NCI-H345 treated with DMSO at 0.1 percent for 48 hours (cell line): Measurements from ENCODE around the gene DKKL1.
"Not testable (repeated sequence)": the region's sequence is repeated elsewhere in the genome, so short reads cannot be mapped to it uniquely, and the experiment has no call there.

ENCODE experiments used
- DNase-seq: peaks from one replicate; lab custom pipeline; 2025; ENCODE audit not compliant: unreplicated experiment; lab: John Stamatoyannopoulos, UW

The DKKL1 gene

DNA sequence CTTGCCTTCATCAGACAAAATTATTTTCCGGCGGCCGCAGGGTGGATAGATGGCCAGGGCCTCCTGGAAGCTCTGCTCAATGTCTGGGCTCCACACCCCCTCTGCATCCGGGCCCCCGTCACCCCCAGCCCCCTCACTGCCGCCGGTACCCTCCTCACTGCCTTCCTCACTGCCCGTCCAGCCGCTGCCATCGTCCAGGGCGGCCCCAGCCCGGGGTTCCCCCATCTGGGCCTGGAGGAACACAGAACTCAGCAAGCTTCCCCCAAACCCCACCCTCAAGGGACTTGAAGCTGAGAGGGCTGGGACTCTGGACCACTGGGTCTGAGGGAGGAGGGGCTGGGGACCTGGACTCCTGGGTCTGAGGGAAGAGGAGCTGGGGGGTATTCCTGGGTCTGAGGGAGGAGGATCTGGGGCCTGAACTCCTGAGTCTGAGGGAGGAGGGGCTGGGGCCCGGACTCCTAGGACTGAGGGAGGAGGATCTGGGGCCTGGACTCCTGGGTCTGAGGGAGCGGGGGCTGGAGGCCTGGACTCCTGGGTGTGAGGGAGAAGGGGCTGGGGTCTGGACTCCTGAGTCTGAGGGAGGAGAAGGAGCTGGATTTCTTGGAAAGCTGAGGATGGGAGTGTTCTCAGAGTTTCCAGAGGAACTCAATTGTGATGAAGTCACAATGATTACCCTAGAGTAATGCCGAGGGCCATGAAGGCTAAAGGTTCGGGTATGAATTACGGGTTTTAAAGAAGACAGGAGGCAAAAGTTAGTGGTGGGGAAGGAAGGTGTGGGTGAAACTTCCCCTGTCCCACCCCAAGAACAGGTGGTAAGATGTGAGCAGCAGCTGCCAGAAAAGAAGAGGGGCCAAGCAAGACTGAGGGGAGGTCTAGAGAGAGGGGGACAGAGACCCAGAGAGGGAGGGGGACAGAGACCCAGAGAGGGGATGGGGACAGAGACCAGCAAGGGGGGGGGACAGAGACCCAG is 3.5 kb upstream of the DKKL1 start:
- no peak for DNase-seq

DNA sequence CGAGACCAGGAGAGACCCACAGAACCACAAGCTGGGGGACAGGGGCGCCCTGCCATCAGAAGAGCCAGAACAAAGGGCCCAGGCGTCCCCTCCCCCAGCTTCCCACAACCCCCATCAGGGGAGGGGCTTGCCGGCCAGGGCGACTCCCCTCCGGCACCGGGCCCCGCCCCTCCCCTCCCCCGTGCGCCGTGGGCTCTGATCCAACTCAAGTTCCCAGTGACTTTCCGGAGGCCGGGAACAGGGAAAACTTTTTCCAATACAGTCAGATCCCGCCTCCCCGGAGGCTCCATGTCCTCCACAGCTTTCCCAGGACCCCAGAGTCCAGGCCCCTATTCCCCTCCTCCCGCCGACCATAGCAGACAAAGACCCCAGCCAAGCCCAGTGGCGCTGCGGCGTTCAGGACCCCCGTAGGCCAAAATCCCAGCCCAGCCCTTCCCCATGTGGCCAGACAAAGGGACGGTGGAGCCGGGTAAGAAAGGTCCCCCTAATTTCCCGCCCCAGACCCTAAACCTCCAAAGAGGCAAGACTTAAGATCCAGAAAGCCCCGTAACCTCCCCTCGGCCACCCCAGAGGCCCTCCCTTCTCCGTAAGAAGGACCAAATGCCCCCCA is 2.1 kb upstream of the DKKL1 start:
- DNase-seq, result no peak

DNA sequence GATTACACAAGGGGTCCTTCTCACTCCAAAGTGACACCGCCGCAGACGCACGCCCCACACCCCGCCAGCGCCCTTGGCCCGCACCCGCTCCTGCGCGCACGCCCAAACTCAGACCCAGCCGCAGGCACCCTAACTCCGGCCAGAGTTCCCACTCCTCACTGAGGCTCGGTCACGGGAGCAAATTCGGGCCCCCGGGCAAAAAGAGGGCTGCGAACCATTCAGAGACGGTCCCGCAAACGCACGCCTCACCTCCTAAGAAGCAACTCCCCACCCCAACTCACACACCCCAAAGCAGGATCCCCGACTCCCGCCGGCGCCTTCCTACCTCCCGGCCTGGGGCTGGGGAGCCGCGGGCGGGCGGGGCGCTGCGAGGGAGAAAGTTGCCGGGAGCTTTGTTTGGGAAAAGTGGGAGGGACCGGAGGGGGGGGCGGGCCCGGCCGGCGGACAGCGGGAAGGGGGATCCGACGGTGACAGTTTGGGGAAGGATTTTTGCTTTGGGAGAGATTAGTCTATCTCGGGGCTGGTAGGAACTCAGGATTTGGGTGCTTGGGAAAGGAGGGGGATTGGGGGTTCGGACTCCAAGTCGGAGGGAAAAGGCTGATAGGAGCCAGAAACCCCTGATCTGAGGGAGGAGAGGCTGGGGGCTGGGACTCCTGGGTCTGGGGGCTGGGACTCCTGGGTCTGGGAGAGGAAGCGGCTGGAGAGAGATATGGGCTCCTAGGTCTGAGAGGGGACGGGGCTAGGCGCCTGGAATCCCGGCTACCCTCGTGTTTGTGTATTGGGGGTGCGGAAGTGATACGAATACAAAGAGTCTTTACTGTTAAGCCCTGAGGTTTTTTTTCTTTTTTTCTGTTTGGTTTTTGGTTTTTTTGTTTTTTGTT is 1.4 kb upstream of the DKKL1 start, which contains the start of gene TEAD2:
TEAD2 (minus strand) TSS at position 369 of the 881 bp plus-strand sequence. CDS start 2,341 bp downstream, outside the sequence.
- no peak for DNase-seq

DNA sequence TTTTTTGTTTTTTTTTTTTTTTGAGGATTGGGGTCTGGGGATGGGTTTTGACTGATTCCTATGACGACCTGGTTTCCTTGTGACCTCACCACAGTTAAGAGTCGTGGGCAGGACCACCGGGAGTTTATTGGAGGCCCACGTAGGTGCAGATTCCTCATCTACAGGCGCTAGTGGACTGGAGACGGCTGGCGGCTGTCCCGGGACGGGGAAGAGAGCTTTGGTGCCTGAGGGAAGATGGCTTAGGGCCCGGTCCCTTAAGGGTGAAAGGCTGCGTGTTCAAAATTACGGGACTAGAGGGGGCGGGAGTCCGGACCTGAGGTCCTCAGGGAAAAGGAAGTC is 779 bp upstream of the DKKL1 start:
- DNase-seq, result no peak

DNA sequence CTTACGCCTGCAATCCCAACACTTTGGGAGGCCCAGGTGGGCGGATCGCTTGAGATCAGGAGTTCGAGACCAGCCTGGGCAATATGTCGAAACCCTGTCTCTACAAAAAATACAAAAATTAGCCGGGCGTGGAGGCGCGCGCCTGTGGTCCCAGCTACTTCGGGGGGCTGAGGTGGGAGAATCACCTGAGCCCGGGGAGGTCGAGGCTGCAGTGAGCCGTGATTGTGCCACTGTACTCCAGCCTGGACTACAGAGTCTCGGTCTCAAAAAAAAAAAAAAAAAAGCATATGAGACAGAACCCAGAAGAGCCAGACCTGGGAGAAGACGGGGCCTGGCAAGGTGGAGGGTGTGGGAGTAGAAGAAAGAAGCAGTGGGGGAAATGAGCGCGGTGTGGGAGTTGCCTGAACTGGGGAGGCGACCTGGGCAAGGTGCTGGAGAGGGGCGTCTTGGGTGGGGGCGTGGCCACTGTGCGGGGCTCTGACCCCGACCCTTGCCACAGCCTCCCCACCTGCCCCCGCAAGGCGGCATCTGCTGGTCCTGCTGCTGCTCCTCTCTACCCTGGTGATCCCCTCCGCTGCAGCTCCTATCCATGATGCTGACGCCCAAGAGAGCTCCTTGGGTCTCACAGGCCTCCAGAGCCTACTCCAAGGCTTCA is 533 bp downstream of the DKKL1 start:
- DNase-seq, result no peak

DNA sequence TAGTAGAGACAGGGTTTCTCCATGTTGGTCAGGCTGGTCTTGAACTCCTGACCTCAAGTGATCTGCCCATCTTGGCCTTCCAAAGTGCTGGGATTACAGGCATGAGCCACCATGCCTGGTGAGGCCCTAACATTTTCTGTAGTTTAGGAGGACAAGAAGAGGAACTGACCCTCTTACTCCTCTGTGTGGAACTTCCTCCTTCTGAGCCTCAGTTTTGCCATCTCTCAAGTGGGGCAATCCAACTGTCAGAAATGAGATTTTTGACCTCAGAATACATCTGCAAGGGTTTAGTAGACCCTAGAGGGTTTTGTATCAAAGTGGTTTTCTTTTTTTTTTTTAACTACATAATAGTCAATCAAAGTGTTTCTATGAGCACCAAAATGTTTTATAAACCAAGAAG is 2.4 kb downstream of the DKKL1 start:
- DNase-seq, result no peak

DNA sequence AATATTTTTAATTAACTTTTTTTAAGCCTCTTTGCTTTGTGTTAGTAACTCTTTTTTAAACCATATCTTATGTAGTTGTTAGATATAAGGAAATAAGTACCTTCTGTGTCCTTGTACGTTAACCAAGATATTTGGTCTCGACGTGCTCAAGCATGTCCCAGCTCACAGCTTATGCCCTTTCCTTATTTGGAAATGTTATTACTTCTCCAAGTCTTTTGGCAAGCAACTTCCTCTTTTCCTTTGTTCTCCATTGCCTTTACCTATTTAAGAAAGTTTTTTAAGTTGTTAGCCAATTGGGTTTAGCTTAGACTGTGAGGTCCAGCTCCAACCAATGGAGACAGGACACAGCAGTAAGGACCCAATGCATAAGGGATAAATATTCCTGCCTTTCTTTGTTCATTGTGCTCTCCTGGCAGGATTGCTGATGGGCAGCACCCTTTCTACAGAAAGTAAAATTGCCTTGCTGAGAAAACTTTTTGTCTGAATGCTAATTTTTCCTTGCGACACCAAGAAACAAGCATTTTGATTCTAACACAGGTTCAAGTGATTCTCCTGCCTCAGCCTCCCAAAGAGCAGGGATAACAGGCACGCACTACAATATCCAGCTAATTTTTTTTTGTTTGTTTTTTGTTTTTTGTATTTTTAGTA is 5.2 kb downstream of the DKKL1 start:
- no peak for DNase-seq

DNA sequence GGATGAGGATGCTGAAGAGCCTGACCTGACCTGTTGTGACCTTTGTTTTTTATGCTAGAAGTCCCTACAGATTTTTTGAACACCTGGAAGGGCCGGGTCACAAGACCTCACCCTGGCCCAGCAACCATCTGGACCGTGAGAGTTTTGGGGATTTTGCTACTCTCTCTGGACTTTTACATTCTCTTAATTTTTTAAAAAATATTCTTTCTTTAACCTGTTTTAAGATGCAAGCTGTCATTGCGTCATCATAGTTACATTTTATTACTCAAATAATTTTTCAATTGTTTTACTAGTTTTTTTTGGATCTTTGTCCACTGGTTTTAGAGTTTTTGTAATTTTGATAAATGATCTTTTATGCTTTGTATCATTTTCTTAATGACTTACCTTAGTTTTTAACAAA is 7.5 kb downstream of the DKKL1 start:
- no peak for DNase-seq

DNA sequence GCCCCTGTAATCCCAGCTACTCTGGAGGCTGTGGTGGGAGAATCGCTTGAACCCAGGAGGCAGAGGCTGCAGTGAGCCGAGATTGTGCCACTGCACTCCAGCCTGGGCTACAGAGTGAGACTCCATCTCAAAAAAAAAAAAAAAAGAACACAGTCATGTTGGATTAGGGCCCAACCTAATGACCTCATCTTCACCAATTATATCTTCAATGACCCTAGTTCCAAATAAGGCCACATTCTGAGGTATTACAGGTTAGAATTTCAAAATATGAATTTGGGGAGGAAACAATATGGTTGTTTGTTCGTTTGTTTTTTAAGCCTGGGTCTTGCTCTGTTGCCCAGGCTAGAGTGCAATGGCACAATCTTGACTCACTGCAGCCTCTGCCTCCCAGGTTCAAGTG is 9.5 kb downstream of the DKKL1 start:
- not testable (repeated sequence) for DNase-seq

DNA sequence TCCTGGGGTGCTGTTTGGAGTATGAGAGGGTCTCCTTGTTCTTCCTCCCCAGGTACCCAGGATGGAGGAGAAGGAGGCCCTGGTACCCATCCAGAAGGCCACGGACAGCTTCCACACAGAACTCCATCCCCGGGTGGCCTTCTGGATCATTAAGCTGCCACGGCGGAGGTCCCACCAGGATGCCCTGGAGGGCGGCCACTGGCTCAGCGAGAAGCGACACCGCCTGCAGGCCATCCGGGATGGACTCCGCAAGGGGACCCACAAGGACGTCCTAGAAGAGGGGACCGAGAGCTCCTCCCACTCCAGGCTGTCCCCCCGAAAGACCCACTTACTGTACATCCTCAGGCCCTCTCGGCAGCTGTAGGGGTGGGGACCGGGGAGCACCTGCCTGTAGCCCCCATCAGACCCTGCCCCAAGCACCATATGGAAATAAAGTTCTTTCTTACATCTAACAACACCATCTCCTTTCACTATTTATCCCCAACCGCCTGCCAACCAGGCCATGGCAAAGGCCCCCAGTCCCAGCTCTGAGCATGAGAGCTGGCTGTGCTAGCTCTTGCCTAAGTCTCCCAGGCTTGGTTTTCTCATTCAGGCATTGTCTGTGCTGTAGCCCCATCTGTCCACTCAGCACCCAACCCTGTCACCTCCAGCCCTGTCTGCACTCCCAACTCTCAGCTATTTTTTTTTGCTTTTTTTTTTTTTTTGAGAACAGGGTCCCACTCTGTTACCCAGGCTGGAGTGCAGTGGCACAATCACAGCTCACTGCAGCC is 11.2 kb downstream of the DKKL1 start:
- no peak for DNase-seq

DNA sequence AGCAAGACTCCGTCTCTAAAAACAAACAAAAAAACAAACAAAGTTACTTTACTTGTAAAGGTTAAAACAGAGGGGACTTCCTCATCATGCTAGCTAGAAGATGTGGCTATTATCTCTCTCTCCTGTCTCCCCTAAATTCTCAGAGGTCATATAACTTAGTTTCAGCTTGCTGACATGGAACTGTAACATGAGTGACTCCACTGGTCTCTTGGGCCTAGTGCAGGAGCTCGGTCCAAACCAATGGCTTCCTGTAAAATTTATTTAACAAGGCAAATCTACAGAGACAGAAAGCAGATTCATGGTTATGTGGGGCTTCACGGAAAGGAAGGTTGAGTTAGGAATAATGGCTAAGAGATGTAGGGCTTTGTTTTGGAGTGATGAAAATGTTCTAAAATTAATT is 14.8 kb downstream of the DKKL1 start:
- no peak for DNase-seq

DNA sequence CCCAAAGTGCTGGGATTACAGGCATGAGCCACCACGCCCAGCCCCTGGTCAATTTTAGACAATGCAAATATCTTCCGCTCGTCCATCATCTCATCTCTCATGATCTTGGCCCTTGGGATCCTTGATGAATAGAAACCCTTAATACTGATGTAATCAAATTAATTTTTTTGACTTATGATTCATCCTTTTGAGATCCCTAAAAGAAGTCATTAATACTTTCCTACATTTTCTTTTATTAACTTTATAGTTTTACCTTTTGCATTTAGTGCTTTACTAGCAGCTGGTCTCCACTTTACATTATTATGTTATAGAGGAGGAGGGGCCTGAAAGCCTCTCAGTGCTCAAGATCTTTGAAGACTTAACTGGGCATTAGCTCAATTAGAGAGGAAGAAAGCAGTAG is 16.7 kb downstream of the DKKL1 start:
- DNase-seq, result no peak

DNA sequence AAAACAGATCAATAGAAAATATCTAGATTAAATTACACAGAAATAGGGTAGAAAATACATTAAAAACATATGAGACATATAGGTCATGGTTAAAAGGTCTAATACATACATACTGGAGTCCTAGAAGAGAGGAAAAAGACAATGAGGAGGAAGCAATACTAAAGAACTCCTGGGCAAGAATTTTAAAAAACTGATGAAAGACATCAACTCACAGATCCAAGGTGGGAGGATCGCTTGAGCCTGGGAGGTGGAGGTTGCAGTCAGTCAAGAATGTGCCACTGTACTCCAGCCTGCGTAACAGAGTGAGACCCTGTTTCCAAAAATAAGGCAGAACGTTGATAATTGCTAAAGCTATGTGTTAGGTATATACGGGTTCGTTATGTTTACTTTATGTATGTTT is 19.0 kb downstream of the DKKL1 start:
- no peak for DNase-seq

DNA sequence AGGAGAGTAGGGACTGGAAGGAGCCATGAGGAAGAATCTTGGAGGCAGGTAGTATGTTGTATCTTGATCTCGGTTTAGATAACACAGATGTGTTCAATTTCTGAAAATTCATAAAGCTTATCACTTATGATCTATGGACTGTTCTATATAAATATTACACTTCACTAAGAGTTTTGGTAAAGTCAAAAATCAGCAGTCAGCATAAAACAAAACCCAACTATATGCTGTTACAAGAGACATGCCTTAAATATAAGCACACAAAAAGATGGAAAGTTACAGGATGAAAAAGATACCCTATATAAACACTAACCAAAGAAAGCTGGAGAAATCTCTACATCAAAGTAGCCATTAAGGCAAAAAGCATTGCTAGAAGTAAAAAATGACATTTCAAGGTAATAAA is 19.9 kb downstream of the DKKL1 start:
- DNase-seq, result no peak

DNA sequence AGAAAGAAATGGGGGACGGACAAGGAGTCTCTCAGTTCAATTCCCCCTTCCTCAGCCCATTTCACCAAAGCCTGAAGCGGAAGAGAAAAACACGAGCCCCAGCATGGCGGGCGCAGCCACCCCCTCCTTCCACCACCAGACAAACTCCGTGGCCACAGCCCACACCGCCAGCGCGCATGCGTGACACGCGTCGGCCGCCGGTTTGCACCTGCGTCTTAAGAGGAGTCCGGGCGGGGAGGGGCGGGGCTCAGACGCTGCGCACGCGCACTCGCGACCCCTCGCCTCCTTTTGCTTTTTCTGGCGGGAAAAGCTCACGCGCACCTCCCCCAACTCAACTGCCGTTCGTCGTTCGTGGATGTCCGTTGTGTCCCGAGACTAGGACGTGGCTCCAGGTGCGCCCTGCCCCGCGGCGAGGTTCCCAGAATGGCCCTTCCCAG is 24.3 kb downstream of the DKKL1 start, which contains the start of gene KASH5:
KASH5 (plus strand) TSS at position 314 of the 437 bp plus-strand sequence. CDS start 2,635 bp downstream, outside the sequence.
- no peak for DNase-seq

DNA sequence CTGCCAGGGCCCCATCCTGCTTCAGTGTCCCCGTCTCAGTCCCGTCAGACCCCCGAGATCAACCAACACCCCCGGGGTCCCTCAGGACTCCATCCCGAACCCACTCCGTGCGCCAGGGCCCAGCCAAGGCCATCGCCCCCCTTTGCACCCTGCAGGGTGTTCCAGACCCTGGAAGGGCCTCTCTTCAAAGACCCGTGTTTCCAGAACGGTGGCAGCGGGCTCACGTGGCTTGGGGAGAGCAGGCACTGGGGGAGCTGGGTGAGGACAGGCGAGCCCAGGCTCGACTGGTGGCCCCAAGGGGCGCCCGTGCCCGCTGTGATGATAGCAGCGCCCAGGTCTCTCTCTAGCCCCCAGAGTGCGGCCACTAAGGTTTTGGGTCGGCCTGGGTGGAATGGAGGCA is 25.7 kb downstream of the DKKL1 start:
- no peak for DNase-seq

DNA sequence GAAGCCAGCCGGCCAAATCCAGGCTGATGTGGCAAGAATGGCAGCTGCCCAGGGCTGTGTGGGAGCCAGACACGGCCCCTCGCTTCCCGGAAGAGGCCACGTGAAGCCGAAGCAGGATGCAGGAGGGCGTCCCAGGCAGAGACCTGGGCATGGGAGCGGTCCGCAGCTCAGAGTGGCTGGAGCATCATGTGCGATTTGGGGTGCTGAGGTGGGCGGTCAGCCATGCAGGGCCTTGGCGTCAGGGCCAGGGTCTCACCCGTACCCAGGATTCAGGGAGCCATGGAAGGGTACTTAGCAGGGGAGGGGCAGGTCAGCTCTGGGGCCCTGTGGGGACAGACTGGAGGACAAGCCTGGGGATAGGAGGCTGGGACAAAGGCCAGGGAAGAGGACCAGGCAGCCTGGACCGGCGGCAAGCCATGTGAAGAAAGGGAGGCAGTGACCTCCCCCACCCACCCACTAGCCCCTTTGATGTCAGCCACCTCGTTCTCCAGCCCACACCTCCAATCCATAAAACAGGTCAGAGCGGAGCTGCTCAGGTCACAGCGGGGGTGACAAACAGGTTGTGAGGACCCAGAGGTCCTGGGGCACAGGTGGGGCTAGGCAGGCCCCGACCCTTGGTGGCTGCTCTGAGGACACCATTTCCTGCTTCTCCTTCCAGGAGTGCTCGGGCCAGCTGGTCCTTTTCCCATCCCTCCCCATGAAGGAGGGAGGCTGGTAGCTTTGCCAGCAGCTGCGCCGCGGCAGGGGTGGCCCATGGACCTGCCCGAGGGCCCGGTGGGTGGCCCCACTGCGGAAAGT is 26.7 kb downstream of the DKKL1 start:
- no peak for DNase-seq

DNA sequence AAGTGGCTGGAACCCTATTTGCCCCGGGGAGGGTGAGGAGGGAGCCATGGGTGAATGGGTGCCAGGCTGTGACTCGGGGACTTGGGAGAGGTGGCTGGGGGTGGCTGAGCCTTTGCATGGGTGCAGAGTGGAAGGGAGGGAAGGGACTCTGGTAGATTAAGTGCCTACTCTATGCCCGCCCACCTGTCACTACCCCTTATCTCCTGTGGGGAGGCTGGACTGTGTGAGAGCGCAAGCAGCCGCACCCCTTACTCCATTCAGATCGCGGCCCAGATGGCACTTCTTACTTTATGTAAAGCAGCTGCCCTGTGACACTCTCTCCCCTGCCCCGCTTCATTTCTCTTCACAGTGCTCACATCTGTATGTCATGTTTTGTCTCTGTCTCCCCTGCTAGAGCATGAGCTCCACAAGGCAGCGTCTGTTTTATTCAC is 27.3 kb downstream of the DKKL1 start:
- no peak for DNase-seq
